Measurements from ENCODE around the gene NT5DC2.

The NT5DC2 gene

DNA sequence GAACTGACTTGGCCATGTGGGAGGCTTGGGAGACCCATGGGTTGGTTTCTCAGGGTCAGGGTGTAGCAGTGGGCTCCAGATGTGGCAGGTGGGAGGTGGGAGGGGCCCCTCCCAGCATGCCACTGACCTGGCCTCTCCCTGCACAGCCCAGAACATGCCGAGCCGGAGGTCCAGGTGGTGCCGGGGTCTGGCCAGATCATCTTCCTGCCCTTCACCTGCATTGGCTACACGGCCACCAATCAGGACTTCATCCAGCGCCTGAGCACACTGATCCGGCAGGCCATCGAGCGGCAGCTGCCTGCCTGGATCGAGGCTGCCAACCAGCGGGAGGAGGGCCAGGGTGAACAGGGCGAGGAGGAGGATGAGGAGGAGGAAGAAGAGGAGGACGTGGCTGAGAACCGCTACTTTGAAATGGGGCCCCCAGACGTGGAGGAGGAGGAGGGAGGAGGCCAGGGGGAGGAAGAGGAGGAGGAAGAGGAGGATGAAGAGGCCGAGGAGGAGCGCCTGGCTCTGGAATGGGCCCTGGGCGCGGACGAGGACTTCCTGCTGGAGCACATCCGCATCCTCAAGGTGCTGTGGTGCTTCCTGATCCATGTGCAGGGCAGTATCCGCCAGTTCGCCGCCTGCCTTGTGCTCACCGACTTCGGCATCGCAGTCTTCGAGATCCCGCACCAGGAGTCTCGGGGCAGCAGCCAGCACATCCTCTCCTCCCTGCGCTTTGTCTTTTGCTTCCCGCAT, 46.4 kb downstream of the NT5DC2 start:
- DNase-seq: no peak

DNA sequence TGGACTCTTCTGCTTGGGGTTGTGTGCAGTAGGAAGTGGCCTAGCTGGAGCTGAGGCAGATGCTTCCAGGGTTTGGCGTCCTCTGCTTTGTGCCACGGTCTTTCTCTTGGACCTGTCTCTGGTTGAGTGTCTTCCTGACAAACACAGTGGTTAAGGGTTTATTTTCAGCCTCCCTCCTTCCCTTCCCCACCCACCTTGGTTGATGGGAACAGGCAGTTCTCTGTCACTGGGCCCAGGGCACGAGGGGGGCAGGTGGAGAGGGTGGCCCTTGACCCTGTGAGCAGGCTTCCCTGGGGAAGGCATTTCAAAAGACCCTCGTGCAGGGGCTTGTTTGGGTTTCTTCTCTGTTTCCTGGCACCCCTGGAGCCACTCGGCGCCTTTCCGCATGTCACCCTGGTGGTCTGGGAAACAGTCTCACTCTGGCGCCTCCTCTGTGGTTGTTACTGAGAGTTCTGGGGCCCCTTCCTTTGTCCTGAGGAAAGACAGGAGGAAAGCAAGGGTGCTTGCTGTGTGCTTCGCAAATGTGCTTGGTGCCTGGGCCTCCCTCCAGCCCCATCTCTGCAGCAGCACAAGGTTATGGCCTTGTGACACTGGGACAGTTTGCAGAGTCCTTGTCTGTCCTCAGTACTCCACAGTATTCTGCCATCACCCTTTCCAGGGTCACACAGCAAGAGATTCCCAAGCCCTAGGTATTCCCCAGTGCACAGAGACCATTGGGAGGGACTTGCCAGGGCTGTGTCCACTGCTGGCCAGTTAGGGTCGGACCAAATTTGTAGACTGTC, 48.8 kb downstream of the NT5DC2 start:
- no peak for DNase-seq

DNA sequence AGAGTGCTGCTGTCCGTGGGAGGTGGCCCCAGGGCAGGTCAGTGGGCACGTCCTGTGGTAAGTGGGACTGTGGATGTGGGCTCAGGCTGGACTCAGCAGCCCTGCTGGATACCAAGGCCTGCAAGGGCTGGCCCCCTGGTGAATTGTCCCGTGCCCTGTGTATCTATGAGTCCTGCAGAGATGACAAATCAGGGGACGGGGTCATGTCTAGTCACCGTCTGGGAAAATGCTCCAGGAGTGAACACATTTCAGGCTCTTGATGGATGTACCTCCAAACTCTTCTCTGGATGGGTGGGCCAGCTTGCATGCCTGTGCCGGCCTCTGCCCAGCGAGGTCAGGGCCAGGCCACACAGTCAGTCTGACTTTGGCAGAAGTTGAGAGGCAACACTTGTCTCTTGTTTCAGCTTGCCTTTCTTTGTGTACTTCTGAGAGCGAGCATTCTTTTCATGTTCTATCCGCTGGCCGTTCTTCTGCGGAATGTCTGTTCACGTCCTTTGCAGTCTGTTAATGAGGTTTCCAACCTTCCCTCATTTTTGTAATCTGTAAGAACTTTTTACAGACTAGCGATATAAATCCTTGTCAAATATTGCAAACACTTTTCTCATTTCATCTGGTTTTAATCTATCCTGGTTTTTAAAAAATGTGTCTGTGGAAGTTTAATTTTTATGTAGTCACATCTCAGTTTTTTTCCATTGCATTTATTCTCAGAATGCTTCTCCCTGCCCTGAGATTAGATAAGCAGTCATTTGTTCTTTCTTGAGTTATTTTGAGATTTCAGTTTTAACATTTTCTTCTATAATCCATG, 49.9 kb downstream of the NT5DC2 start:
- DNase-seq: no peak

DNA sequence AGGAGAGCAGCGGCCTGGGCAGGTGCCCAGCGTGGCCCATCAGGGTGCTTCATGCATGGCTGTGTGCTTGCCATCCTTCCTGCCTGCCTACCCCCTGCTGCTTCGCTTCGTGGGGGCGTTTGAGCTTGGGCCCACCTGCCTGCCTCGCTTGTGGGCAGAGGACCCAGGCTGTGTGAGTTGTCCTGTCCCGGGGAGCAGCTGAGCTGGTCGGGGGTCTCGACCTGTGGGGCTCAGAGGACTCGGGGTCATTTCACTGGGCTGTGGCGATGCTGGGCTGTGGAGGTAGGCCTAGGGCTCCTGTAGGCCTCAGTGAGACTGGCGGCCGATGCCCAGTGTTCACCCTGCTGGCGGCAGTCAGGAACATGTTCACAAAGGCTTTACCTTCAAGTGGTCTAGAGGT, 50.6 kb downstream of the NT5DC2 start:
- no peak for DNase-seq

DNA sequence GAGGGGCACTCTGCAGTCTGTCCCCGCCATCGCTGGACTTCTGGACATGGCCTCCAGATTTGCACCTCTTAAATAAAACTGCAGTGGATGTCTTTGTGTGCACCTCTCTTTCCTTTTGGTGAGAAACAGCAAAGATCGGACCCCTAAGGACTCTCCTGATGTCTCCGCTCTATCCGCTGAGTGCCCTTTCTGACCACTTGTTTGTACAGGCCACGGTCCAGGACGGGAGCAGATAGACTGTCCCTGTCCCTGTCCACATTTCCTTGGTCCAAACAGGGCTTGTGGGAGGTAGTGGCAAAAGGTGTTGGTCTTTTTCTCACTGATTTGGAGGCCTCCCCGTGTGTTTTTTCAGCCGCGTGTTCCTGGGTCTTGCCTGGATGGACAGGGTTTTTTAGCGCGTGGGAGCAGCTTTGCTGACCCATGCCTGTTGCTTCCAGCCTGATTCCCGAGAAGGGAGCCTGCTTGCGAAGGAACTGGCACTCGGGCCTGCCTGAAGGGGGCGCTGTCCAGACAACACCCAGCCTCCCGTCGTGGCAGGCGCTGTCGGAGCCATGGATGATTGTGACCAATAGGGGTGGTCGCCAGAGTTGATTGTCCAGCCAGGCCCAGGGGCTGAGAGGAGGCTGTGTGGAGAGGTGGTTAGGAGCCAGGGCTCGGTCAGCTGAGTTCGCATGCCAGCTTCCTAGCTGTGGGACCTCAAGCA, 51.7 kb downstream of the NT5DC2 start:
- no peak for DNase-seq

DNA sequence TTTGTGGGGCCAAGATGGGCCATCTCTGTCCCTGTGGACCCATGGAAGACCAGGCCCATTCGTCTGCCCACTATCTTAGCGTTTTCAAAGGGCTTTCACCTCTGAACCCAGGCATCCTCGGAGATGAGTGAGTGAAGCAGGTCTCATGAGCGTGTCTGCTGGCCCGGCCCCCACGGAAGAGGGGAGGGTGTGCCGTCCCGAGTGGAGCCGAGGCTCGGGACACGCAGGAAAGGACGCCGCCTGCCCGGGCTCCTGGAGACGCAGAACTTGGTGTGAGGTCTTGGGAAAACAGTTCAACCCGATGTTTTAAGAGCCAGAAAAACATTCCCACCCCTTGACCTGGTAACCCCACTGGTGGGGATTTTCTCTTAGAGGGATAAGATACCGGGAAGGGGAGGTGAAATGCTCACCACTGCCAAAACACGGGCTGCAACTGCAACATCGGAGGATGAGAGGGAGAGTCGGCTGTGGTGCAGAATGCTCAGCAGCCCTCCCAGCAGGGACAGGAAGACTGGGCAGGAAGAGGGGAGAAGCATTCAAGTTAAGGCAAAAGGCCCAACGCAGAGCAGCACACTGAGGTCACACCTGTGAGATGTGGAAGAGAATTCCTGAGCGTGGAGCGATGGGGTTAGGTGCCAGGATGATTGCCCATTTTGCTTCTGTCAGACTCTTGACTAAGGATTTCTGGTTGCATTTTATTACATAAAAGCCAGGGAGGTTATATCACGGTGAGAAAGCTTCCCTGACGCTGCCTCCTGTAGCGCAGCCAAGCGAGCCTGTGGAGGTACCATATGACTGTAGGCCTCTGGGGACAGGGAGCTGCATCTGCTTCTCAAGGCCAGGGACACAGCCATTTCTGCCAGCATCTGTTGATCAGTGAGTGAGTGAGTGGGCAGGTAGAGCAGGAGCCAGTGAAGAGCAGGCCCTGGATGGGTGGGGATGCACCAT, 52.6 kb downstream of the NT5DC2 start:
- no peak for DNase-seq

DNA sequence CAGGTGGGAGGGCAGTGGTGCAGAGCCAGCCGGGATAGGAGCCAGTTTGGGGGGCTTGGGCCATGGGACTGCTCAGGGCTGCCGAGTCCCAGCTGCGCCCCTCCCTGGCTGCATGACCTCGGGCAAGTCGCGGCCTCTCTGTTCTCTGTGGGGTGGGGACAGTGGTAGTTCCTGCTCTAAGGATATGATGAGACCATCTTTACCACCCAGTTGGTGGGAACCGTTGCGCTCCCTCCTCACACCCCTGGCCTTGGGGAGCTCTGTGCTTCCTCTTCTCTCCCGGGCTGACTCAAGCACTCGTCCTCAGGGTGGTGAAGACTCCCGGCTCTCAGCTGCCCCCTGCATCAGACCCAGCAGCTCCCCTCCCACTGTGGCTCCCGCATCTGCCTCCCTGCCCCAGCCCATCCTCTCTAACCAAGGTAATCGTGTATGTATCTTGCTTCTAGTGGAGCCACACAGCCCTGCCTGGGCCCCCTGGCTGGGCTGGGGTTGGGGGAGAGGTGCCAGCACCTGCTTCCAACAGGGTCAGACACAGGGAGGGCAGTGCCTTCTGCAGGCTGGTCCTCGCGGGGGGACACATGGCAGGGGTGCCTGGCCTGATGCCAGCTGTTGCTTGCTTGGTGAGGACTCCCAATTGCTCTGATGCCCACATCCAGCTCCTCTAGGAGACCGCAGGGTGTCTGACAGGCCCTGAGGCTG, 53.6 kb downstream of the NT5DC2 start:
- DNase-seq: no peak

DNA sequence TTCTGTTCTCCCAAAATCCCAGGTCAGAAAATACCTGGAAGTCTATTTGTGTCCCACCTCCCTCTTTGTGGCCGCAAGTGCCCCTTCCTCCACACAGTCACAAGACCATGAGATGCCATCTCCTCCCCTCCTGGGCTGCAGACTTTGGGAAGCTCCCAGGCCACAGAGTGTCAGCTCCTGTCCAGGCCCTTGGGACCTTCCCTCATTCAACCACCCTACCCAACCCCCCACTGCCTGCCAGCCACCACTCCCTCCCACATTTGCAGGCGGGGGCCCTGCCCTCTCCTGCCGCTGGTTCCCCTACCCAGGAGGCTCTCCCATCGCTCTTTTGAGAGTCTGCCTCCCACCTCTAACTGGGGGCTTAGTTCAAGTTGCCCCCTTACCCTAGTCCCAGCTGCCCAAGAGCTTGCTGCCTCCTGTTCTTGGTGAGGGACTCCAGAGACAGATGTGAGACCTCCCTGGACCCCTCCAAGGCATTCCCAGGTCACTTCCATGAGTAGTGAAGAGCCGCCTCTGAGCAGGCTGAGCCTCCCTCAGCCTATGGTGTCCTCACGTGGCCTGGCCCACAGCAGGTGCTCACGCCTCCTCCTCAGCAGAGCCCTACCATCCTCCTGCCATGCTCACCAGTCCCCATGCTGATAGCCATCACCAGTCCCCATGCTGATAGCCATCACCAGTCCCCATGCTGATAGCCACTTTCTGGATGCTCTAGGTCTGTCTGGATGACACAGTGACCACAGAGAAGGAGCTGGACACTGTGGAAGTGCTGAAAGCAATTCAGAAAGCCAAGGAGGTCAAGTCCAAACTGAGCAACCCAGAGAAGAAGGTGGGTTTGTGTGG, 54.4 kb downstream of the NT5DC2 start:
- no peak for DNase-seq

DNA sequence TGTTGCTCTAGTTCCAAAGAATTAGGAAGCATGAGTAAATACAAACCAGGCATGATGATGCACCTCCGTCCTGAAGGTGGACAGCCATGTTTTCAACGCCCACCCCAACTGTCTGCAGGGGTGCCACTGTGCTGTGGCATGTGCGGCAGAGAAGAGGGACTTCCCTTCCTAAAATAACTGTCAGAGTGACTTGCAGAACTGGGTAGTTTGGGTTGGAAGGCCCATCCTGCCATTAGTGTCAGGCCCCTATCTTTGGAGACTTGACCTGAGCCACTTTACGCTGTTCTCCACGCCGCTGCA, 55.9 kb downstream of the NT5DC2 start:
- no peak for DNase-seq

DNA sequence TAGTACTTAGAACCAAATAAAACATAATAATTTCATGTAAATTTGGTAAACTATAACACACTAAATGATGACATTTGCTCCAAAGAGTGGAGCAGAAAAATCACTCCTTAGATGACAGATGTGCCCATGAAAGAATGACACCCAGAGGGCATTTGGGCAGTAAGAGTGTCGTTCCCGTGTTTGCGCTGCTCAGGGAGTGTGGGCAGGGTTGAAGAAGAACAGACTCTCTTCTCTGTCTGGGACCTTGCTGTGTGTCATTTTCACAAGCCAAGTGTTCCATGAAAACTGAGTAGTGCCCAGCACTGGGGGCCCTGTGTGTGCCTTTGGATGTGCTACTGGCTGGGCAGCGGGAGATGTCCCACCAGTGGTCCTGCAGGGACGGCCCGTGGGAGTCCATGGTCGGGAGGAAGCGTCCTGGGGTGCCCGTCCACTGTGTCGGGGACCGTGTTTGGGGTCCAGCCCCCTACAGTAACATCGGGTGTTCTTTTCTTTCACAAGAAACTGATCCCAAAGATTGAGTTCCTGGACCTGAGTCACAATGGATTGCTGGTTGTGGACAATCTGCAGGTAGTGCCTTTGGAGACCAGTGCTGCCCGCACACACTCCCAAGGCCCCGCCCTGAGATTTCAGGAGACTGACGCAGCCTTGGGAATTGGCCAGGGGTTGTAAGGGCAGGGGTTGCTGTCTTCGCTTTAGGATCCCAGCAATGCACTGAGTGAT, 56.4 kb downstream of the NT5DC2 start:
- DNase-seq: no peak
